ENCODE results near the gene CELF4.

- TF ChIP-seq GABPA (IDR thresholded peaks at IDR 0.05; ENCODE audit: low read depth): no peak
- TF ChIP-seq, protein P1, sequence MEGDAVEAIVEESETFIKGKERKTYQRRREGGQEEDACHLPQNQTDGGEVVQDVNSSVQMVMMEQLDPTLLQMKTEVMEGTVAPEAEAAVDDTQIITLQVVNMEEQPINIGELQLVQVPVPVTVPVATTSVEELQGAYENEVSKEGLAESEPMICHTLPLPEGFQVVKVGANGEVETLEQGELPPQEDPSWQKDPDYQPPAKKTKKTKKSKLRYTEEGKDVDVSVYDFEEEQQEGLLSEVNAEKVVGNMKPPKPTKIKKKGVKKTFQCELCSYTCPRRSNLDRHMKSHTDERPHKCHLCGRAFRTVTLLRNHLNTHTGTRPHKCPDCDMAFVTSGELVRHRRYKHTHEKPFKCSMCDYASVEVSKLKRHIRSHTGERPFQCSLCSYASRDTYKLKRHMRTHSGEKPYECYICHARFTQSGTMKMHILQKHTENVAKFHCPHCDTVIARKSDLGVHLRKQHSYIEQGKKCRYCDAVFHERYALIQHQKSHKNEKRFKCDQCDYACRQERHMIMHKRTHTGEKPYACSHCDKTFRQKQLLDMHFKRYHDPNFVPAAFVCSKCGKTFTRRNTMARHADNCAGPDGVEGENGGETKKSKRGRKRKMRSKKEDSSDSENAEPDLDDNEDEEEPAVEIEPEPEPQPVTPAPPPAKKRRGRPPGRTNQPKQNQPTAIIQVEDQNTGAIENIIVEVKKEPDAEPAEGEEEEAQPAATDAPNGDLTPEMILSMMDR (IDR thresholded peaks at IDR 0.05; ENCODE audit: insufficient read depth, low read length): no peak
Measured at GRCh38 chr18:37403100-37403781, 162.4 kb downstream of the CELF4 start.
